Measurements from ENCODE around the gene RANBP3. TPM values are rescaled to one million over a fixed set of nuclear protein-coding genes. Genes with fewer than 3 reads are reported as not detected.
"Not testable (repeated sequence)": the region's sequence is repeated elsewhere in the genome, so short reads cannot be mapped to it uniquely, and the experiment has no call there.

Gene RANBP3
- total and polyA plus RNA-seq, 7 donors: 40.5 to 71.7 (median 48.7) TPM

- 92 to 94% (median 93%) methylated on average over 16 of the region's 16 CpGs for WGBS, 3 donors
- Histone ChIP-seq H3K9me3 (no peaks in the 10 kb centered on the region), H3K27ac (no peak overlapping the region), H3K4me1 (no peaks in the 10 kb centered on the region), H3K27me3 (ENCODE audit: insufficient read depth in 3 of 3, low read length in 2 of 3) (no peaks in the 10 kb centered on the region), H3K36me3 (ENCODE audit: insufficient read depth in 1 of 2, low read depth in 1 of 2) (no peaks in the 10 kb centered on the region), H3K4me3 (no peak overlapping the region)
- DNase-seq: peak in 1 of 2 donors; percentile 13
- TF ChIP-seq CTCF (IDR thresholded peaks at IDR 0.05): no peak
- intact Hi-C loops (cut with DNase I): no loop called here
- ATAC-seq: no peak
These were observed 32.2 kb upstream of the RANBP3 start for GRCh38 chr19:6010107-6010506.

DNA sequence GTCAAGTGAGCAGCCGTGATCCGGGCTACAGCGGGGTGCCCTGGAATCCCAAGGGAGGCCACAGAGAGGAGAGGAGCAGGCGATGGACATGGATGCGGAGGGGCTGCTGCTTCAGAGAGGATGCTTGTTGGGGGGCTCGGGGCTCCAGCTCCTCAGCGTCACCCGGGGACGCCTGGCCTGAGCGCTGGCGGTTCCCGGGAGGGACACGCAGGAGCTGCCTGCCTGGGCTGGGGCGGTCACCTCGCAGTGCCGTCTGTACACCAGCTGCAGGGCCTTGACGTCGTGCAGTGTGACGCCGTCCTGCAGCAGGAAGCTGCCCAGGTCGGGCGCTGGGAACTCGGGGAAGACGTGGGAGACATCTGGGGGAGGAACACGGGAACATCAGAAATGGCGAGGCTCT is 29.9 kb upstream of the RANBP3 start:
- Histone ChIP-seq H3K36me3 (ENCODE audit: insufficient read depth in 1 of 2, low read depth in 1 of 2) (no peaks in the 10 kb centered on the region), H3K27me3 (ENCODE audit: insufficient read depth in 3 of 3, low read length in 2 of 3) (no peaks in the 10 kb centered on the region), H3K4me3 (no peak overlapping the region), H3K27ac (no peak overlapping the region), H3K9me3 (no peaks in the 10 kb centered on the region), H3K4me1 (no peaks in the 10 kb centered on the region)
- ATAC-seq: no peak
- intact Hi-C loops (cut with DNase I): no loop called here
- TF ChIP-seq CTCF (IDR thresholded peaks at IDR 0.05): no peak
- WGBS, 3 donors: 79 to 82% (median 80%) methylated on average over 26 of the region's 26 CpGs
- no peak for DNase-seq

- no peaks in the 10 kb centered on the region for H3K36me3 ChIP-seq (ENCODE audit: insufficient read depth in 1 of 2, low read depth in 1 of 2)
- no peak for TF ChIP-seq CTCF (IDR thresholded peaks at IDR 0.05)
- no peaks in the 10 kb centered on the region for H3K27me3 ChIP-seq (ENCODE audit: insufficient read depth in 3 of 3, low read length in 2 of 3)
- DNase-seq (no peak), ATAC-seq (no peak)
- no peak overlapping the region for H3K4me3 ChIP-seq
- intact Hi-C loops (cut with DNase I): no loop called here
- H3K27ac ChIP-seq: no peak overlapping the region
- WGBS, 3 donors: 94 to 96% (median 95%) methylated on average over 17 to 20 of the region's 20 CpGs
- no peaks in the 10 kb centered on the region for H3K9me3 ChIP-seq
- no peaks in the 10 kb centered on the region for H3K4me1 ChIP-seq
These were observed 29.0 kb upstream of the RANBP3 start for GRCh38 chr19:6006896-6007295.

DNA sequence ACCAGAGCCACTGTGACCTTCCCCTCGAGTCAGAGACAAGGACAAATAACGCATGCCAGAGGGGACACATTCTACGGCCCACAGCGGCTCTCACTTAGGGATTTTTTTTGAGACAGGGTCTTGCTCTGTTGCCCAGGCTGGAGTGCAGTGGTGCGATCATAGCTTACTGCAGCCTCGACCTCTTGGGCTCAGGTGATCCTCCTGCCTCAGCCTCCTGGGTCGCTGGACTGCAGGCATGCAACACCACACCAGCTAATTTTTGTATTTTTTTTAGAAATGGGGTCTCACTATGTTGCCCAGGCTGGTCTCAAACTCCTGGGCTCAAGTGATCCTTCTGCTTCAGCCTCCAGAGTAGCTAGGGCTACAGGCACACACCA is 28.1 kb upstream of the RANBP3 start:
- H3K4me1 ChIP-seq; ATAC-seq; intact Hi-C loops (cut with DNase I); H3K36me3 ChIP-seq (ENCODE audit: insufficient read depth in 1 of 2, low read depth in 1 of 2); H3K27me3 ChIP-seq (ENCODE audit: insufficient read depth in 3 of 3, low read length in 2 of 3); H3K27ac ChIP-seq; H3K9me3 ChIP-seq; DNase-seq; H3K4me3 ChIP-seq: not testable (repeated sequence)
- 93 to 98% (median 96%) methylated on average over 7 of the region's 7 CpGs for WGBS, 3 donors

DNA sequence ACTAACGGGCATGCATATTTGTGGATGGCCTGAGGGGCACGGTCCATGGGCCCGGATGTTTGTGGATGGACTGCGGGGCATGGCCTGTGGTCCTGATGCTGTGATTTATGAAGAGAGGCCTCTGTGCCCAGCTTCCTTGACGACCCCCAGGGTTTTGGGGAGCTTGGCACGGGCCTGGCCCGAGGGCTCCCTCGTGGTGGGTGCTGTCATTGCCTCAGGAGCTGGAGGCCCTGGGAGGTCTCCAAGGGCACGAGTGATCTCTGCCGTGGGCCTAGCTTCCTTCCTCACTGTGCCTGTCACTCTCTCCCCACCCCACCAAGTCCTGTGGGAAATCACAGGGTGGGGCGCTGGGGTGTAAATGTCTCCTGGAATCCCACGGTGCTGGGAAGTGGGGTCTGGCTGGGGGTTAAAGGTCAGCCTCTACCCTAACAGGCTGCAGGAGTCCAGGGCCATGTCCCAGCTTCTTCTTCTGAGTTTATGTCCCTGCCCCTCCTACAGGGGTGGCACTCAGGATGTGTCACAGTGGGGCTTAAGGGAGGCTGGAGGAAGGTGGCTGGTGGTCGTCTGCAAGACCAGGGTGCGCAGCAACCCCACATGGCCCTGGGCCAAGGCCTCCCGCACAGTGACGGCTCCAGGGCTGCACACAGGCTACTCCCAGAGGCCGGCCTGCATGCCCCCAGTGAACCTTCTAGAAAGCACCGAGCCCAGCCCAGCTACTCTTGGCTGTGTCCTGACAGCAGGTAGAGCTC is 27.6 kb upstream of the RANBP3 start:
- Histone ChIP-seq H3K36me3 (ENCODE audit: insufficient read depth in 1 of 2, low read depth in 1 of 2) (no peaks in the 10 kb centered on the region), H3K4me3 (no peak overlapping the region), H3K4me1 (no peaks in the 10 kb centered on the region), H3K9me3 (no peaks in the 10 kb centered on the region), H3K27me3 (ENCODE audit: insufficient read depth in 3 of 3, low read length in 2 of 3) (no peaks in the 10 kb centered on the region), H3K27ac (no peak overlapping the region)
- intact Hi-C loops (cut with DNase I): no loop called here
- no peak for DNase-seq
- no peak for TF ChIP-seq CTCF (IDR thresholded peaks at IDR 0.05)
- ATAC-seq: no peak
- 84 to 90% (median 87%) methylated on average over 18 of the region's 18 CpGs for WGBS, 3 donors

All from psoas muscle (tissue), 8 donors.